Ascending aorta (tissue), 2 donors: ENCODE measurements around the gene RXRA. TPM values are rescaled to one million over a fixed set of nuclear protein-coding genes. Genes with fewer than 3 reads are reported as not detected.
A peak's percentile ranks its signal among the peaks of the same experiment; 100 is the strongest.

ENCODE experiments used
- DNase-seq, 2 donors: peaks; one replicate each; pipeline ENCODE4 v3.0.0-alpha.2; 2019; ENCODE audit warnings: low spot score in 2 of 2
- H3K27ac ChIP-seq, 2 donors: fragments of 200-600 bp; sonication (generic); one replicate each; pipeline ENCODE4 v1.5.1; 2016 to 2017; ENCODE audit warnings: mild to moderate bottlenecking in 1 of 2
- H3K27me3 ChIP-seq: fragments of 200-600 bp; sonication (generic); one replicate; pipeline ENCODE4 v1.5.1; 2017
- H3K36me3 ChIP-seq, 2 donors: fragments of 200-600 bp; sonication (generic); one replicate each; pipeline ENCODE4 v1.5.1; 2016
- H3K4me1 ChIP-seq, 2 donors: fragments of 200-600 bp; sonication (generic); one replicate each; pipeline ENCODE4 v1.5.1; 2016 to 2017; ENCODE audit warnings: mild to moderate bottlenecking in 1 of 2
- H3K4me3 ChIP-seq, 2 donors: fragments of 200-600 bp; sonication (generic); one replicate each; pipeline ENCODE4 v1.5.1; 2016 to 2017; ENCODE audit warnings: mild to moderate bottlenecking in 1 of 2
- H3K9me3 ChIP-seq, 2 donors: fragments of 200-600 bp; sonication (generic); one replicate each; pipeline ENCODE4 v1.5.1; 2016
- intact Hi-C: fragments of 100-400 bp; cut with DNase I; formaldehyde crosslinking; loops from one replicate; pipeline ENCODE4 v1.15.1; 2023
- total RNA-seq: library from RNA; depleted of rRNA; stranded (reverse); fragments of >200 nt; gene quantifications from one replicate; pipeline ENCODE4 v1.1.0, GENCODE V29; 2016
- TF ChIP-seq, protein P1 (sequence below), 3 experiments: fragments of 200-600 bp in 2 of 3; fragments of 450-650 bp in 1 of 3; sonication (generic) in 2 of 3; IDR thresholded peaks; one replicate each; pipeline ENCODE4 v1.5.1; 2016 to 2019; ENCODE audit warnings: antibody characterized with exemption in 3 of 3, mild to moderate bottlenecking in 1 of 3, moderate library complexity in 1 of 3

The RXRA gene
- total RNA-seq, 1 donor from 2014 or later = 64.1 TPM

DNA sequence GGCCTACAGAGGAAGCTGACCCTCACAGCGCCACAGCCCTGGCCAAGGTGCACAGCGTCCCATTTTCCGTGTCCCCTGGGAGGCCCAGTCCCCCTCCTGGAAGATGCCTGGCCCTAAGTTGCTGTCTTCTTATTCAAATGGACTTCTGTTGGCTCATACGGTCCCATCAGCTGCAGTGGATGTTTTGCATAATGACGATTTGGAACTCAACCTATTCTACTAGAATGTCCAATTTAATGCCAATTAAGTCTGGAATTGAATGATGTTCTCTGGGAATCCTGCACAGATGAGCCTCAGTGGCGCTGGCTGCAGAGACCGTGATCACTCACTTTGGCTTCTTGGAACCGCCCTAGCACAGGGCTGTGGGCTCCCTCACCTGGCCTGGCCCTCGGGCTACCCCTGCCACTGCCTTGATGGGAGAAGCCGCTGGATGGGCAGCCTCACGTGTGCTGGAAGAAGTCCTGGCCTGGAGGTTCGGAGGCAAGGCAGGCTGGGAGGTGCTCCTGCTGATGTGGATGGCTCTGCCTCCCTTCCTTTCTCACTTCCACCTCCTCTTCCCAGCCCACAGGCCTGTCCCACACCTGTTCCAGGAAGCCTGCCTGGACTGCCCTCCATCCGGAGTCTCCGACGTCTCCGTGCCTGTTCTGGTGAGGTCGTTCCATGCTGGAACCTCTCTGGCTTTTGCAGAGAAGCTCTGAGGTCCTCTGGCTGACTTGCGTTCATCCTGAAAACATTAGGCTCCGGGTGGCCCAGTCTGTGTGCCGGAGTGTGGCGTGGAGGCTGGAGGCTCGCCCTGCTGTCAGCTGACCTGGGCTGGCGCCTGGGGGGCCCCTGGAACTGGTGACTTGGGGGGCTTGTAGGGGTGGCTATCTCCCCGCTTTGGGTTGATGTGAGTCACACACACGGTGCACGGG lies 147.1 kb downstream of the RXRA start:
- no peak for DNase-seq
- Histone ChIP-seq H3K9me3 (no peaks in the 10 kb centered on the region), H3K27me3 (no peaks in the 10 kb centered on the region), H3K36me3 (no peaks in the 10 kb centered on the region), H3K27ac (peak overlapping the region; percentile 78 to 90), H3K4me3 (no peak overlapping the region), H3K4me1 (peaks cover 42 to 56% of the 10 kb centered on the region in 2 donors)
- intact Hi-C loops = loop anchor here (2.0 to 5.0 kb wide), 2 partner anchors 17 to 169 kb away; partner anchors contain the start of gene COL5A1
- TF ChIP-seq, protein P1, sequence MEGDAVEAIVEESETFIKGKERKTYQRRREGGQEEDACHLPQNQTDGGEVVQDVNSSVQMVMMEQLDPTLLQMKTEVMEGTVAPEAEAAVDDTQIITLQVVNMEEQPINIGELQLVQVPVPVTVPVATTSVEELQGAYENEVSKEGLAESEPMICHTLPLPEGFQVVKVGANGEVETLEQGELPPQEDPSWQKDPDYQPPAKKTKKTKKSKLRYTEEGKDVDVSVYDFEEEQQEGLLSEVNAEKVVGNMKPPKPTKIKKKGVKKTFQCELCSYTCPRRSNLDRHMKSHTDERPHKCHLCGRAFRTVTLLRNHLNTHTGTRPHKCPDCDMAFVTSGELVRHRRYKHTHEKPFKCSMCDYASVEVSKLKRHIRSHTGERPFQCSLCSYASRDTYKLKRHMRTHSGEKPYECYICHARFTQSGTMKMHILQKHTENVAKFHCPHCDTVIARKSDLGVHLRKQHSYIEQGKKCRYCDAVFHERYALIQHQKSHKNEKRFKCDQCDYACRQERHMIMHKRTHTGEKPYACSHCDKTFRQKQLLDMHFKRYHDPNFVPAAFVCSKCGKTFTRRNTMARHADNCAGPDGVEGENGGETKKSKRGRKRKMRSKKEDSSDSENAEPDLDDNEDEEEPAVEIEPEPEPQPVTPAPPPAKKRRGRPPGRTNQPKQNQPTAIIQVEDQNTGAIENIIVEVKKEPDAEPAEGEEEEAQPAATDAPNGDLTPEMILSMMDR (IDR thresholded peaks at IDR 0.05) = no peak

DNA sequence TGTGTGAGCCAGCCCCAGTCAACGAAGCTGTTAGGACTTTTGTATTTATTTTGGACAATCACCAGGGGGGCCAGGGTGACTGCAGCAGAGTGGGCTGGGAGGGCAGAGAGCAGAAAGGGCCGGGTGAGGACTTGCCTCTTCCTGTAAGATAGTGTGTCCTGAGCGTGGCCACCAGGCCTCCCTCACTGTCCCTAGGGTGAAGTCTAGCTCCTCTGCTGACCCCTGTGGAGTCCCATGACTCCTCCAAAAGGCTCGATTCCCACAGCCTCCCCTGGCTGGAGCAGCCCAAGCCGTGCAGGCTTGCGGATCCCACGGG lies 147.8 kb downstream of the RXRA start:
- Histone ChIP-seq H3K4me1 (peaks cover 43 to 51% of the 10 kb centered on the region in 2 donors), H3K27me3 (no peaks in the 10 kb centered on the region), H3K36me3 (no peaks in the 10 kb centered on the region), H3K9me3 (no peaks in the 10 kb centered on the region), H3K4me3 (no peak overlapping the region), H3K27ac (peak overlapping the region; percentile 78 to 90)
- peak in 1 of 2 donors; percentile 86 for DNase-seq
- intact Hi-C loops = loop anchor here (2.0 to 5.0 kb wide), 2 partner anchors 17 to 168 kb away; partner anchors contain the start of gene COL5A1
- TF ChIP-seq, protein P1 (IDR thresholded peaks at IDR 0.05) = no peak

DNA sequence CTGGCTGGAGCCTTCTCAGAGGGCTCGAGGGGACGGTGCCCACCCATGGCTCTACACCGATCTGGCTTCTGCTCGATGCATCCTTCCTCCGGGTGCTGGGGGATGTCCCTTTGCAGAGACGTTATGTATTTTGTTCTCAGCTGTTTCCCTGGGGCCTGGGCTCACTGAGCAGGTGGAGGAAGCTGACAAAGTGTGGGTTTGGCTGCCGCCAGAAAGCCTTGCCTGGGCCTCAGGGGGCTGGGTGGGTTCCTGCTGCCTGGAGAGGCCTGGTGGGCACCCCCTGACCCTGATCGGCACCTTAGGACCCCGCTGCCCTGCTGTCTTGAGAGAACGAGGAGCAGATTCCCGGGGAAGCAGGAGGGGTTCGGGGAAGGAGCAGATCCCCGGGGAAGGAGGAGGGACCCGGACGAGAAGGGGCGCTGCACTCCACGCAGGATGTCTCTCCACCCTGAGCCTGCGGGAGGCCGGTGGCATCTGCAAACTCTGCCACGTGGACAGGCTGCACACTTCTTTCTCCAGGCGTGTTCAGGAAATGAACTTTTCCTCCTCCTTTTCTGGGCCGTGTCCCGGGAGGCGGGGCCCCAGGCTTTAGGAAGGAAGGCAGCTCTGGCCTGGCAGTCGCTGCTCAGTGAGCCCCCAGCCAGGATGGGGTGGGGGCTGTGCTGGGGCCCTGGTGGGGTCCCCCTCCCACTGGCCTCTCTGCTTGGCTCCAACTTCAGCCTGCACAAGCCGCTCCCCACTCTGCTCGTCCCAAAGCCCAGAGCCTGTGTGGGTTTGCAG lies 148.9 kb downstream of the RXRA start:
- intact Hi-C loops = loop anchor here (2.0 to 5.0 kb wide), 2 partner anchors 18 to 77 kb away; no protein-coding TSS in a partner anchor
- Histone ChIP-seq H3K27ac (peak overlapping the region; percentile 78 to 90), H3K4me3 (peak overlapping the region in 1 of 2 donors; percentile 2), H3K9me3 (no peaks in the 10 kb centered on the region), H3K36me3 (no peaks in the 10 kb centered on the region), H3K4me1 (peaks cover 43 to 45% of the 10 kb centered on the region in 2 donors), H3K27me3 (no peaks in the 10 kb centered on the region)
- DNase-seq = peak in 1 of 2 donors; percentile 88
- TF ChIP-seq, protein P1 (IDR thresholded peaks at IDR 0.05) = no peak

DNA sequence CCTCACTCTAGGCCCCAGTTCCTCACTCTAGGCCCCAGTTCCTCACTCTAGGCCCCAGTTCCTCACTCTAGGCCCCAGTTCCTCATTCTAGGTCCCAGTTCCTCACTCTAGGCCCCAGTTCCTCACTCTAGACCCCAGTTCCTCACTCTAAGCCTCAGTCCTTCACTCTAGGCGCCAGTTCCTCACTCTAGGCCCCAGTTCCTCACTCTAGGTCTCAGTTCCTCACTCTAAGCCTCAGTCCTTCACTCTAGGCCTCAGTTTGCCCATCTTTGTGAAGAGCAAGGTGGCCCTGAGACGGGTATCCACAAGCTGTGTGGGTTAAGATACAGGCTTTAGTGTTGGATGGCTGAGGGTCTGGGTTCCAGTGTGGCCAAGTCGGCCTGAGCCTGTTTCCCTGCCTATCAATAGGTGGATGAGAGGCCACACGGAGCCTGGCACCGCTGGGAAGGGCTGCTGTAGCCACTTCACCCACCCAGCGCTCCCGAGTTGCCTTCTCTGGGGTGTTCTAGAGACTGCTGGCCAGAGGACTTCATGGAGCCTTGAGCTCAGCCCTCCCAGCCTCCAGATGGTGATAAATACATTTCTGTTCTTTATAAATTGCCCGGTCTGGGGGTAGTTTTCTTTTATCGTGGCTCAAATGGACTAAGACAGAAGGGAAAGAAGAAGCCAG lies 150.2 kb downstream of the RXRA start:
- TF ChIP-seq, protein P1 (IDR thresholded peaks at IDR 0.05) = no peak
- no peaks in the 10 kb centered on the region for H3K27me3 ChIP-seq
- no peaks in the 10 kb centered on the region for H3K9me3 ChIP-seq
- no peak overlapping the region for H3K4me3 ChIP-seq
- no peak for DNase-seq
- intact Hi-C loops = loop anchor here (5.0 kb wide), 1 partner anchor 76 kb away; no protein-coding TSS in a partner anchor
- H3K36me3 ChIP-seq = no peaks in the 10 kb centered on the region
- peaks cover 43 to 45% of the 10 kb centered on the region in 2 donors for H3K4me1 ChIP-seq
- peak overlapping the region; percentile 72 to 78 for H3K27ac ChIP-seq

DNA sequence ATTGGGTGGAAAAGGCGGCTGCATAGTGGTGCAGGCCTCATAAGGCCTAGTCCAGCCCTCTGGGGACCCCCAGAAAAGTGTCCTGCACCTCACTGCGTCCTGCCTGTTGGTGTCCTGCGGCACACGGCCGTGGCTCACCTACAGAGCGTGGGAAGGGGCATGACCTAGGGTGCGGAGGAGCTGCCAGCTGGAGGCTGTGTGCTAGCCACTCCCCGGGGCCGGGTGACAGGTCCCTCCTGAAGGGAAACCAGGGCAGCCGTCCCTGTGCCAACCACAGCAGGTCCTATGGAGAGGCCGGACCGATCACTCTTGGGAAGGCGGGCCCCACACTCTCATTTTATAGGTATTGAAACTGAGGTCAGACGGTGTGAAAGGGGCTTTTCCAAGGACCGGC lies 150.7 kb downstream of the RXRA start:
- H3K36me3 ChIP-seq = no peaks in the 10 kb centered on the region
- DNase-seq = no peak
- no peak overlapping the region for H3K4me3 ChIP-seq
- no peaks in the 10 kb centered on the region for H3K9me3 ChIP-seq
- TF ChIP-seq, protein P1 (IDR thresholded peaks at IDR 0.05) = no peak
- intact Hi-C loops = loop anchor here (5.0 kb wide), 1 partner anchor 75 kb away; no protein-coding TSS in a partner anchor
- H3K27me3 ChIP-seq = no peaks in the 10 kb centered on the region
- H3K27ac ChIP-seq = peak overlapping the region; percentile 72 to 78
- peaks cover 43 to 45% of the 10 kb centered on the region in 2 donors for H3K4me1 ChIP-seq
